ENCODE data around the gene CNN2. TPM values are rescaled to one million over a fixed set of nuclear protein-coding genes. Genes with fewer than 3 reads are reported as not detected.

CNN2 gene
- total and polyA plus RNA-seq, 4 donors, result 53.2 to 185 (median 142) TPM

GRCh38 chr19:1064661-1065605 is 38.5 kb downstream of the CNN2 start:
- H3K27ac ChIP-seq (ENCODE audit: low read depth in 1 of 2, low read length in 2 of 2), result no peak overlapping the region
- DNase-seq, result peak; percentile 79 to 91
- WGBS, 2 donors, result 7 to 10% methylated on average over 58 to 60 of the region's 60 CpGs
- H3K4me1 ChIP-seq (ENCODE audit: control insufficient read depth in 1 of 2, insufficient read depth in 2 of 2, low read length in 2 of 2), result no peaks in the 10 kb centered on the region
- H3K4me3 ChIP-seq (ENCODE audit: low read length in 2 of 2), result no peak overlapping the region
- no peaks in the 10 kb centered on the region for H3K9me3 ChIP-seq (ENCODE audit: control insufficient read depth, low read length)
- no peaks in the 10 kb centered on the region for H3K27me3 ChIP-seq (ENCODE audit: control insufficient read depth in 1 of 2, insufficient read depth in 2 of 2, low read length in 1 of 2)
- peak; percentile 71 for ATAC-seq (ENCODE audit: low FRiP score)
- no peaks in the 10 kb centered on the region for H3K36me3 ChIP-seq (ENCODE audit: control insufficient read depth in 1 of 2, insufficient read depth in 2 of 2, low read length in 1 of 2)
- intact Hi-C loops (cut with DNase I), result no loop called here

GRCh38 chr19:1065606-1066109 is 39.2 kb downstream of the CNN2 start:
- Histone ChIP-seq H3K36me3 (ENCODE audit: control insufficient read depth in 1 of 2, insufficient read depth in 2 of 2, low read length in 1 of 2) (no peaks in the 10 kb centered on the region), H3K9me3 (ENCODE audit: control insufficient read depth, low read length) (no peaks in the 10 kb centered on the region), H3K27me3 (ENCODE audit: control insufficient read depth in 1 of 2, insufficient read depth in 2 of 2, low read length in 1 of 2) (no peaks in the 10 kb centered on the region), H3K4me1 (ENCODE audit: control insufficient read depth in 1 of 2, insufficient read depth in 2 of 2, low read length in 2 of 2) (no peaks in the 10 kb centered on the region), H3K4me3 (ENCODE audit: low read length in 2 of 2) (no peak overlapping the region), H3K27ac (ENCODE audit: low read depth in 1 of 2, low read length in 2 of 2) (no peak overlapping the region)
- intact Hi-C loops (cut with DNase I), result no loop called here
- WGBS, 2 donors, result 58 to 64% methylated on average over 14 to 17 of the region's 17 CpGs
- no peak for DNase-seq
- no peak for ATAC-seq (ENCODE audit: low FRiP score)

- Histone ChIP-seq H3K27ac (ENCODE audit: low read depth in 1 of 2, low read length in 2 of 2) (no peak overlapping the region), H3K27me3 (ENCODE audit: control insufficient read depth in 1 of 2, insufficient read depth in 2 of 2, low read length in 1 of 2) (no peaks in the 10 kb centered on the region), H3K36me3 (ENCODE audit: control insufficient read depth in 1 of 2, insufficient read depth in 2 of 2, low read length in 1 of 2) (no peaks in the 10 kb centered on the region), H3K4me1 (ENCODE audit: control insufficient read depth in 1 of 2, insufficient read depth in 2 of 2, low read length in 2 of 2) (no peaks in the 10 kb centered on the region), H3K4me3 (ENCODE audit: low read length in 2 of 2) (no peak overlapping the region), H3K9me3 (ENCODE audit: control insufficient read depth, low read length) (no peaks in the 10 kb centered on the region)
- intact Hi-C loops (cut with DNase I), result no loop called here
- WGBS, 2 donors, result 37 to 40% methylated on average over 16 to 17 of the region's 17 CpGs
- ATAC-seq (ENCODE audit: low FRiP score) (no peak), DNase-seq (peak; percentile 57 to 73)
These were observed 39.9 kb downstream of the CNN2 start for GRCh38 chr19:1066251-1066747.

GRCh38 chr19:1066748-1067340 is 40.4 kb downstream of the CNN2 start, which contains the start of gene ARHGAP45:
Gene ARHGAP45 (plus strand): TSS chr19:1067167. CDS start chr19:1067406, 239 bp downstream.
- peak within 1 kb of the TSS in 1 of 2 donors; percentile 15 for H3K4me3 ChIP-seq (ENCODE audit: low read length in 2 of 2)
- H3K36me3 ChIP-seq (ENCODE audit: control insufficient read depth in 1 of 2, insufficient read depth in 2 of 2, low read length in 1 of 2), result no peaks in the 10 kb centered on the region
- no peaks in the 10 kb centered on the region for H3K27me3 ChIP-seq (ENCODE audit: control insufficient read depth in 1 of 2, insufficient read depth in 2 of 2, low read length in 1 of 2)
- H3K9me3 ChIP-seq (ENCODE audit: control insufficient read depth, low read length), result no peaks in the 10 kb centered on the region
- H3K27ac ChIP-seq (ENCODE audit: low read depth in 1 of 2, low read length in 2 of 2), result no peak within 1 kb of the TSS
- ATAC-seq (ENCODE audit: low FRiP score), result no peak
- WGBS, 2 donors, result 6% methylated on average over 49 to 61 of the region's 61 CpGs
- H3K4me1 ChIP-seq (ENCODE audit: control insufficient read depth in 1 of 2, insufficient read depth in 2 of 2, low read length in 2 of 2), result no peaks in the 10 kb centered on the region
- peak; percentile 74 to 83 for DNase-seq
- intact Hi-C loops (cut with DNase I), result no loop called here

GRCh38 chr19:1067341-1067957 is 41.0 kb downstream of the CNN2 start:
- H3K27me3 ChIP-seq (ENCODE audit: control insufficient read depth in 1 of 2, insufficient read depth in 2 of 2, low read length in 1 of 2), result no peaks in the 10 kb centered on the region
- no peak overlapping the region for H3K27ac ChIP-seq (ENCODE audit: low read depth in 1 of 2, low read length in 2 of 2)
- WGBS, 2 donors, result 4 to 5% methylated on average over 33 to 38 of the region's 38 CpGs
- peak overlapping the region in 1 of 2 donors; percentile 15 for H3K4me3 ChIP-seq (ENCODE audit: low read length in 2 of 2)
- DNase-seq (peak; percentile 53 to 77), ATAC-seq (ENCODE audit: low FRiP score) (no peak)
- H3K9me3 ChIP-seq (ENCODE audit: control insufficient read depth, low read length), result no peaks in the 10 kb centered on the region
- intact Hi-C loops (cut with DNase I), result no loop called here
- no peaks in the 10 kb centered on the region for H3K4me1 ChIP-seq (ENCODE audit: control insufficient read depth in 1 of 2, insufficient read depth in 2 of 2, low read length in 2 of 2)
- no peaks in the 10 kb centered on the region for H3K36me3 ChIP-seq (ENCODE audit: control insufficient read depth in 1 of 2, insufficient read depth in 2 of 2, low read length in 1 of 2)

GRCh38 chr19:1068009-1069001 is 41.9 kb downstream of the CNN2 start:
- intact Hi-C loops (cut with DNase I), result no loop called here
- WGBS, 2 donors, result 72 to 76% methylated on average over 45 of the region's 45 CpGs
- Histone ChIP-seq H3K4me3 (ENCODE audit: low read length in 2 of 2) (no peak overlapping the region), H3K4me1 (ENCODE audit: control insufficient read depth in 1 of 2, insufficient read depth in 2 of 2, low read length in 2 of 2) (no peaks in the 10 kb centered on the region), H3K36me3 (ENCODE audit: control insufficient read depth in 1 of 2, insufficient read depth in 2 of 2, low read length in 1 of 2) (no peaks in the 10 kb centered on the region), H3K9me3 (ENCODE audit: control insufficient read depth, low read length) (no peaks in the 10 kb centered on the region), H3K27me3 (ENCODE audit: control insufficient read depth in 1 of 2, insufficient read depth in 2 of 2, low read length in 1 of 2) (no peaks in the 10 kb centered on the region), H3K27ac (ENCODE audit: low read depth in 1 of 2, low read length in 2 of 2) (no peak overlapping the region)
- DNase-seq, result peak; percentile 76 to 85
- peak; percentile 4 for ATAC-seq (ENCODE audit: low FRiP score)

GRCh38 chr19:1069009-1069779 is 42.8 kb downstream of the CNN2 start:
- Histone ChIP-seq H3K4me1 (ENCODE audit: control insufficient read depth in 1 of 2, insufficient read depth in 2 of 2, low read length in 2 of 2) (no peaks in the 10 kb centered on the region), H3K27me3 (ENCODE audit: control insufficient read depth in 1 of 2, insufficient read depth in 2 of 2, low read length in 1 of 2) (no peaks in the 10 kb centered on the region)
- intact Hi-C loops (cut with DNase I), result no loop called here

More at GRCh38 chr19:1069009-1069779, 42.8 kb downstream of the CNN2 start:
- ATAC-seq (ENCODE audit: low FRiP score), result peak; percentile 34
- H3K27ac ChIP-seq (ENCODE audit: low read depth in 1 of 2, low read length in 2 of 2), result no peak overlapping the region
- peak; percentile 83 to 91 for DNase-seq
- no peaks in the 10 kb centered on the region for H3K9me3 ChIP-seq (ENCODE audit: control insufficient read depth, low read length)
- WGBS, 2 donors, result 46 to 49% methylated on average over 25 of the region's 25 CpGs
- H3K36me3 ChIP-seq (ENCODE audit: control insufficient read depth in 1 of 2, insufficient read depth in 2 of 2, low read length in 1 of 2), result no peaks in the 10 kb centered on the region
- H3K4me3 ChIP-seq (ENCODE audit: low read length in 2 of 2), result no peak overlapping the region
